Activated T-cell treated with anti-CD3 and anti-CD28 coated beads, Interleukin-2, amount 50 U/mL, for 24 hours (primary cell): ENCODE measurements around the gene CAMK2B.

Source experiments
- DNase-seq: peaks from one replicate; pipeline ENCODE4 v3.0.0-alpha.2; 2020
- H3K27ac Mint-ChIP-seq: 2 replicates; pipeline ENCODE4 v1.8.0; 2020; ENCODE audit warnings: mild to moderate bottlenecking, mixed read lengths
- H3K27me3 Mint-ChIP-seq: 2 replicates; pipeline ENCODE4 v1.8.0; 2020; ENCODE audit warnings: mixed read lengths
- H3K36me3 Mint-ChIP-seq: 2 replicates; pipeline ENCODE4 v1.8.0; 2020; ENCODE audit warnings: low read depth, mixed read lengths
- H3K4me1 Mint-ChIP-seq: 2 replicates; pipeline ENCODE4 v1.8.0; 2020; ENCODE audit warnings: low read depth, mixed read lengths
- H3K4me3 Mint-ChIP-seq: 2 replicates; pipeline ENCODE4 v1.8.0; 2020; ENCODE audit warnings: mild to moderate bottlenecking, moderate library complexity, mixed read lengths
- H3K9me3 Mint-ChIP-seq: 2 replicates; pipeline ENCODE4 v1.8.0; 2020; ENCODE audit warnings: mixed read lengths

Gene CAMK2B

DNA sequence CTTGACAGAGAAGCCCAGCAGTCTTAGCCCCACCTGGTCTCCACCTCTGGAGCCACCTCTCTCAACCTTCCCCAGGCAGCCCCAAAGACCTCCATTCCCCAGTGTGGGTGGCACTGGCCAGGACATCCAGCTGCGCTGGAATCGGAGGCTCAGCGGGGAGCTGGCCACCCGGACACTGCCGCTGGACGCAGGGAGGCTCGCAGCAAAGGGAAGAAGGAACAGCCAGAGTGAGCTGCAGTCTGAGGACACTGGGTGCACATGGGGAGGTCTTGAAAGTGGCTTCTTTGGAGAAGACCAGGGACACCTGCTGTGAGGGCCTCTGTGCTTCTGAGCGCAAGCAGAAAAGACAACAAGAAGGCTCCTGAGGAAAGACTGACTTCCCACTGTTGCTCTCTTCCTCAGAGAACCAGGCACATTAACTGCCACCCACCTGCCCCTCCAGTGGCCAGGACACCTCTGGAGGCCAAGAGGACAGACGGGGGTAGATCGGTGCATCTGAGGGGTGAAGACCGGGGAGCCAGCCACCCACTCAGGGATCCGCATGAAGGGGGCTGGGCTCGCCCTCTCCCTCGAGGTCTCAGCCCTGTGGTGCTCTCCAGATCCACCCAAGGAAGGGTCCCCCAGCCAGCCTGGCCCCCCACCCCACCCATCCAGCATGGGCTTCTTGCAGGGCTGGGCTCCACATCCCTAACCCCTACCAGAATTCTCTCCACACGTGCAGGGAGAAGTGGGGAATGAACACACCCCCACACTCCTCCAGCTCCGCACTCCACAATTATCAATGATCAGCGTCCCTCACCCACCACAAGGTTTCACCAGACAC is 1.8 kb downstream of the CAMK2B start:
- H3K4me1 Mint-ChIP-seq = peaks cover 7% of the 10 kb centered on the region
- no peak overlapping the region for H3K4me3 Mint-ChIP-seq
- H3K9me3 Mint-ChIP-seq = no peaks in the 10 kb centered on the region
- peaks cover 44% of the 10 kb centered on the region for H3K27me3 Mint-ChIP-seq
- H3K36me3 Mint-ChIP-seq = no peaks in the 10 kb centered on the region
- no peak overlapping the region for H3K27ac Mint-ChIP-seq
- no peak for DNase-seq

- no peak overlapping the region for H3K4me3 Mint-ChIP-seq
- H3K27ac Mint-ChIP-seq = no peak overlapping the region
- H3K27me3 Mint-ChIP-seq = peaks cover 44% of the 10 kb centered on the region
- no peak for DNase-seq
- no peaks in the 10 kb centered on the region for H3K36me3 Mint-ChIP-seq
- no peaks in the 10 kb centered on the region for H3K9me3 Mint-ChIP-seq
- peaks cover 7% of the 10 kb centered on the region for H3K4me1 Mint-ChIP-seq
Measured at GRCh38 chr7:44322631-44323363, 2.6 kb downstream of the CAMK2B start.

DNA sequence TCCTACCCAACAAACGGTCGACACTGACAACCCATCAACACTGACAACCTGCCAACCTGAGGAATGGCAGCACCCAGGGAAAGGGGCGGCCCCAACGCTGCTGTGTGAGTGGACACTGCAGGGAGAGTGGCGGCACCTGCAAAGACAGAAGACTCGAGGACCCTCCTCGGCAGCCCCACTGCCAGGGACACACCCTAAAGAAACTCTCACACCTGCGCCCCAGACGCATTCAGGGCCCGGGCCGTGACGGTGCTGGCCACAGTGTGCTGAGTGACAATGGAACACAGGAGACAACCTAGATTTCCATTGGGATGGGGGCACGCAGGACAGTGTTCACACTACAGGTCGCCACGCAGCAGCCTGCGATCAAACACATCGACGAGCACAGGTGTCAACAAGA is 3.6 kb downstream of the CAMK2B start:
- Mint-ChIP-seq H3K27ac (no peak overlapping the region), H3K9me3 (no peaks in the 10 kb centered on the region), H3K4me1 (peaks cover 7% of the 10 kb centered on the region), H3K36me3 (no peaks in the 10 kb centered on the region), H3K27me3 (peaks cover 40% of the 10 kb centered on the region), H3K4me3 (no peak overlapping the region)
- DNase-seq = no peak

GRCh38 chr7:44320794-44321371 is 4.5 kb downstream of the CAMK2B start:
- H3K27me3 Mint-ChIP-seq = peaks cover 31% of the 10 kb centered on the region
- DNase-seq = no peak

DNA sequence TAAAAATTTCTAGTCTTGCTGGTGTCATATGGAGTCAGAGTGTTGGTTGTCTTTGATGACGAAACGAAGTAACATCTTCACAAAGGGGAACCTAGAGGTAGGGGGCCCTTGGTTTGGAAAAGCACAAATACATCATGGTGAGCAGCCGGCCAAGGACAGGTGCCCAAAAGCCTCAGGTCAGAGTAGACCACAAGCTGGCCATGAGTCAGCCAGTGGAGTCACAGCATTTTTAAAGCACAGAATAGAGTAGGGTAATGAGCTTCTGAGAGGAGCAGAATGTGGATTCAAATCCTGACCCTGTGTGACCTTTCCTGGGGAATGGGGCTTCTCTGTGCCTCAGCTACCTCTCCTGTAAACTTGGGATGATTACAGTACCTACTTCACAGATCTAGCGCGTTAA is 5.3 kb downstream of the CAMK2B start:
- no peak for DNase-seq
- Mint-ChIP-seq H3K4me1 (peaks cover 3% of the 10 kb centered on the region), H3K36me3 (no peaks in the 10 kb centered on the region), H3K27ac (no peak overlapping the region), H3K27me3 (peaks cover 28% of the 10 kb centered on the region), H3K9me3 (no peaks in the 10 kb centered on the region), H3K4me3 (no peak overlapping the region)

More at GRCh38 chr7:44320794-44321371, 4.5 kb downstream of the CAMK2B start:
- Mint-ChIP-seq H3K9me3 (no peaks in the 10 kb centered on the region), H3K36me3 (no peaks in the 10 kb centered on the region), H3K27ac (no peak overlapping the region), H3K4me1 (peaks cover 5% of the 10 kb centered on the region), H3K4me3 (no peak overlapping the region)

- H3K36me3 Mint-ChIP-seq = no peaks in the 10 kb centered on the region
- DNase-seq = no peak
- no peaks in the 10 kb centered on the region for H3K4me1 Mint-ChIP-seq
- no peak overlapping the region for H3K27ac Mint-ChIP-seq
- H3K4me3 Mint-ChIP-seq = no peak overlapping the region
- H3K9me3 Mint-ChIP-seq = no peaks in the 10 kb centered on the region
- peaks cover 15% of the 10 kb centered on the region for H3K27me3 Mint-ChIP-seq
Measured at GRCh38 chr7:44318332-44318731, 7.1 kb downstream of the CAMK2B start.

GRCh38 chr7:44315301-44315903 is 10.0 kb downstream of the CAMK2B start:
- Mint-ChIP-seq H3K9me3 (no peaks in the 10 kb centered on the region), H3K4me3 (no peak overlapping the region), H3K36me3 (no peaks in the 10 kb centered on the region), H3K27ac (no peak overlapping the region), H3K4me1 (no peaks in the 10 kb centered on the region), H3K27me3 (peaks cover 7% of the 10 kb centered on the region)
- no peak for DNase-seq

GRCh38 chr7:44313621-44314031 is 11.8 kb downstream of the CAMK2B start:
- Mint-ChIP-seq H3K36me3 (no peaks in the 10 kb centered on the region), H3K27me3 (peaks cover 12% of the 10 kb centered on the region), H3K4me3 (no peak overlapping the region), H3K9me3 (no peaks in the 10 kb centered on the region), H3K27ac (no peak overlapping the region), H3K4me1 (peaks cover 4% of the 10 kb centered on the region)
- DNase-seq = no peak

- Mint-ChIP-seq H3K27ac (no peak overlapping the region), H3K27me3 (peaks cover 12% of the 10 kb centered on the region), H3K4me3 (no peak overlapping the region)
Measured at GRCh38 chr7:44313016-44313415, 12.4 kb downstream of the CAMK2B start.

DNA sequence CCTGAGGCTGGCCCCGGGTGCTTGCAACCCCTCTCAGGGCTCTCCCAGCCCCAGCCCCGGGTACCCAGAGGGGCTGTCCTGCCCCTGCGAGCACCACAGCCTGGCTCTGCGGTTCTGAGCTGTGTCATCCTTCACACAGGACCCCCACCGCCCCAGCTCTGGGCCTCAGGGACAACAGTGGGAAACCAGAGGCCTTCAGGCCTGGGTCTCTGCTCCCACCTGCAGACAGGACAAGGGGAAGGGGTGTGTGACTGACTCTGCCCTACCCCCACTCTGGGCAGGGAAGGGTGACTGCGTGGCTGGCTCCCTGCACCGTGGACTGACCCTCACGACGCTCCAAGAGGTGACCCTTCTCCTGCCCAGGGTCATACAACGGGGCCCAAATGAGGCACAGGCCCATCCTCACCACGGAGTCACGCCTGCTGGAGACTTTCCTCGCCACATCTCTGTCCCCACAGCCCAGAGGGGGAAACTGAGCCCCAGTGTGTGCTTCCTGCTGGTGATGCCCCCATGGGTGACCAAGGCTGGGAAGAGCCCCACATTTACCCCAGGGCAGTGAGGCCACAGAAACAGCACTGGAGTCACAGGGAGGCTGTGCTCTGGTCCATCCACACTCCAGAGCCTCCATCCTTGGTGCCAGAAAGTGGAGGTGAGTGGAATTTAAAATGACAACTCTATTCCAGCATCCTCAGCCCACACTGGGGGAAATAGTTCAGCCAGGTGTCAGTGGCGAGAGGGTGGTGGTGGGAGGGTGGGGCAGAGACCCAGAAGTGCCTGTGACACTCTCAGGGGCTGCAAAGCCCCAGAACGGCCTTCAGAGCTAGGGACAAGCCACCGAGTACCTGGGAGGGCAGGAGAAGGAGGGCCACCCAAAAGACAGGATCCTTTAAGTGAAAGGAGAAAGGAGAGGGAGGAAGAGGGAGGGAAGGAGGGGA is 13.6 kb downstream of the CAMK2B start:
- Mint-ChIP-seq H3K4me1 (peaks cover 4% of the 10 kb centered on the region), H3K27me3 (peaks cover 12% of the 10 kb centered on the region), H3K36me3 (no peaks in the 10 kb centered on the region), H3K9me3 (no peaks in the 10 kb centered on the region), H3K4me3 (no peak overlapping the region), H3K27ac (no peak overlapping the region)
- DNase-seq = no peak

More at GRCh38 chr7:44313016-44313415, 12.4 kb downstream of the CAMK2B start:
- Mint-ChIP-seq H3K36me3 (no peaks in the 10 kb centered on the region), H3K4me1 (peaks cover 4% of the 10 kb centered on the region), H3K9me3 (no peaks in the 10 kb centered on the region)
- DNase-seq = no peak

GRCh38 chr7:44310221-44310848 is 15.1 kb downstream of the CAMK2B start:
- H3K27ac Mint-ChIP-seq = no peak overlapping the region
- H3K4me3 Mint-ChIP-seq = peak overlapping the region; percentile 41
- peaks cover 8% of the 10 kb centered on the region for H3K4me1 Mint-ChIP-seq
- H3K27me3 Mint-ChIP-seq = peaks cover 12% of the 10 kb centered on the region
- no peaks in the 10 kb centered on the region for H3K9me3 Mint-ChIP-seq
- no peaks in the 10 kb centered on the region for H3K36me3 Mint-ChIP-seq
- peak; percentile 28 for DNase-seq

DNA sequence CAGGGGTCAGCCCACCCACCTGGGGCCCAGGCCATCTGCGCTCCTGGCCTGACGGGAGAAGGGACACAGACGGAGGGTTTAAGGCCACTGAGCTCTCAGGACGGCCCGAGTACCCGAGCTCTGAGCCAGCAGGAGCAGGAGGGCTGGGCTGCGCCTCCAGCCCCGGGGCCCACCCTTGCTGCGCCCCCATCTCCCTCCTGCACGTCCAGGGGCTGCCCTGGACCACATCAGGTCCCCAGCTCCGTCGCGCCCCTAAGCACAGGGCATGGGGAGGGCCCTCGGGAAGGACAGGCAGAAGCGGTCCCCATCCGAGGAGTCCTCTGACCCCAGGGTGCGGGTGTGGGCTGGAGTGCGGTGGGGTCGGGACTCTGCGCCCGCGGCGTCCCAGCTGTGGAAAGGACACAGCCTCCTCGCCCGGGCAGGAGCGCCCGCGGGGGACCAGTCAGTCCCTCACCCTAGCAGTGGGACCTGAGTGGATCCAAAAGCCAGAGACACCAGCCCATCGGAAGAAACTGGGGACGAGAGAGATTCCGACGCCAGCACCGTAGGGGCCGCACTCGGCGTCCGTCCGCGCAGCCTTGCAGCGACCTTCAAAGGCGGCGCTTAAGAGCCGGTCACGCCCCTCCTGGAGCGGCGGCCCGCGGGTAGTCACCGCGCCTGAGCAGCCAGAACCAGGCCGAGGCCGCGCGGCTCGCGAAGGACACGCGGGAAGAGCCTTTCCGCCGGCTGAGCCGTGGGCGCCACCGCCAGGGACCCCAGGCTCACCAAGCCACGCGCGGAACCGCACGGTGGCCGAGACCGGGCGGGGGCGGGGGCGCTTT is 15.9 kb downstream of the CAMK2B start:
- Mint-ChIP-seq H3K27ac (no peak overlapping the region), H3K27me3 (peaks cover 12% of the 10 kb centered on the region), H3K9me3 (no peaks in the 10 kb centered on the region), H3K36me3 (no peaks in the 10 kb centered on the region), H3K4me3 (peak overlapping the region; percentile 41), H3K4me1 (peaks cover 8% of the 10 kb centered on the region)
- peak; percentile 71 for DNase-seq
